Testis (tissue), 2 donors: ENCODE data around the gene COL26A1.

Source experiments
- CTCF ChIP-seq, 3 experiments: fragments of 450-650 bp in 2 of 3; fragments of 200-600 bp in 1 of 3; sonication (generic) in 1 of 3; IDR thresholded peaks; one replicate each; pipeline ENCODE4 v1.5.1; 2016 to 2019; ENCODE audit warnings: antibody characterized with exemption in 3 of 3, mild to moderate bottlenecking in 2 of 3, moderate library complexity in 1 of 3
- POLR2A ChIP-seq: fragments of 450-650 bp; IDR thresholded peaks from one replicate; pipeline ENCODE4 v1.6.1; 2017; ENCODE audit warnings: antibody characterized with exemption, mild to moderate bottlenecking, moderate library complexity

- TF ChIP-seq CTCF (IDR thresholded peaks at IDR 0.05) (no peak), POLR2A (no peak)
Observed at GRCh38 chr7:101582971-101583370, 220.3 kb downstream of the COL26A1 start.
